CD4-positive, alpha-beta memory T cell (primary cell): ENCODE results near the gene MPRIP. TPM values are rescaled to one million over a fixed set of nuclear protein-coding genes. Genes with fewer than 3 reads are reported as not detected.
A peak's percentile ranks its signal among the peaks of the same experiment; 100 is the strongest.

Experiments used
- CTCF ChIA-PET: fragments of 350-600 bp; sonication (Branson Sonifier 250); formaldehyde crosslinking; loops from one replicate; lab custom pipeline; 2021; ENCODE audit warnings: inconsistent platforms; ENCODE audit not compliant: partially characterized antibody; lab: Charles Lee
- POLR2A ChIA-PET: fragments of 350-600 bp; sonication (Branson Sonifier 250); formaldehyde crosslinking; loops from one replicate; lab custom pipeline; 2021; ENCODE audit not compliant: partially characterized antibody; lab: Charles Lee
- DNase-seq, 5 donors: peaks; one replicate each; pipeline versions ENCODE4 v3.0.0 to v3.0.0-alpha.2; 2020 to 2022; ENCODE audit warnings: mixed read lengths in 1 of 5
- H3K27ac ChIP-seq: one replicate; pipeline ENCODE4 v1.7.0; 2013; ENCODE audit warnings: low read depth, low read length
- H3K27me3 ChIP-seq: 2 replicates; pipeline ENCODE4 v1.7.0; 2013; ENCODE audit warnings: mild to moderate bottlenecking, low read length, moderate library complexity; ENCODE audit not compliant: insufficient read depth
- H3K36me3 ChIP-seq: 2 replicates; pipeline ENCODE4 v1.7.0; 2013; ENCODE audit warnings: mild to moderate bottlenecking, low read length, moderate library complexity; ENCODE audit not compliant: insufficient read depth
- H3K4me1 ChIP-seq: 2 replicates; pipeline ENCODE4 v1.7.0; 2013; ENCODE audit warnings: mild to moderate bottlenecking, low read length, moderate library complexity; ENCODE audit not compliant: insufficient read depth
- H3K4me3 ChIP-seq, 2 donors: one replicate each; pipeline ENCODE4 v1.7.0; 2013; ENCODE audit warnings: low read length in 2 of 2, mild to moderate bottlenecking in 1 of 2
- H3K9me3 ChIP-seq, 2 donors: one replicate each; pipeline ENCODE4 v1.7.0; 2013; ENCODE audit warnings: low read length in 2 of 2, control low read depth in 1 of 2; ENCODE audit not compliant: control insufficient read depth in 1 of 2
- H3K27ac Mint-ChIP-seq, 7 donors: one replicate each; pipeline ENCODE4 v1.8.0; 2020 to 2021; ENCODE audit warnings: mixed read lengths in 7 of 7, mild to moderate bottlenecking in 6 of 7, inconsistent platforms in 3 of 7, moderate library complexity in 3 of 7
- H3K27me3 Mint-ChIP-seq, 2 donors: one replicate each; pipeline ENCODE4 v1.8.0; 2020 to 2021; ENCODE audit warnings: mixed read lengths in 2 of 2
- H3K36me3 Mint-ChIP-seq, 2 donors: one replicate each; pipeline ENCODE4 v1.8.0; 2020 to 2021; ENCODE audit warnings: mixed read lengths in 2 of 2, inconsistent platforms in 1 of 2, mild to moderate bottlenecking in 1 of 2
- H3K4me1 Mint-ChIP-seq, 4 donors: one replicate each; pipeline ENCODE4 v1.8.0; 2020 to 2021; ENCODE audit warnings: mixed read lengths in 4 of 4, mild to moderate bottlenecking in 1 of 4
- H3K4me3 Mint-ChIP-seq, 8 donors: one replicate each; pipeline ENCODE4 v1.8.0; 2020 to 2021; ENCODE audit warnings: mixed read lengths in 8 of 8, mild to moderate bottlenecking in 7 of 8, moderate library complexity in 6 of 8, inconsistent platforms in 3 of 8
- H3K9me3 Mint-ChIP-seq, 8 donors: one replicate each; pipeline ENCODE4 v1.8.0; 2020 to 2021; ENCODE audit warnings: mixed read lengths in 8 of 8, mild to moderate bottlenecking in 5 of 8, inconsistent platforms in 3 of 8, moderate library complexity in 1 of 8
- intact Hi-C: fragments of 100-400 bp; cut with micrococcal nuclease; formaldehyde crosslinking; loops from one replicate; pipeline ENCODE4 v1.15.1; 2023
- polyA plus RNA-seq, 2 donors: library from polyadenylated mRNA; unstranded; fragments of 300-500 nt; fragmentation: Illumina TruSeq; gene quantifications; one replicate each; pipeline ENCODE4 v1.2.3, GENCODE V29; 2021
- total RNA-seq, 2 experiments: library from RNA; stranded (reverse); gene quantifications; one replicate each; pipeline ENCODE4 v1.2.3, GENCODE V29; 2021

MPRIP gene
- total and polyA plus RNA-seq, 4 experiments from 2014 or later, result 48.4 to 255 (median 152) TPM

GRCh38 chr17:17120701-17121100 is 78.4 kb downstream of the MPRIP start:
- intact Hi-C loops, result no loop called here
- H3K36me3 ChIP-seq, result no peaks in the 10 kb centered on the region
- H3K27me3 Mint-ChIP-seq, result no peaks in the 10 kb centered on the region
- no peak overlapping the region for H3K4me3 ChIP-seq
- CTCF ChIA-PET, result interaction anchor here (0.8 to 4.3 kb wide), 12 partner anchors 11 to 193 kb away, joined by 3 to 17 read pairs (median 4); partner anchors contain the start of gene FLCN
- H3K9me3 ChIP-seq, result no peaks in the 10 kb centered on the region
- POLR2A ChIA-PET, result interaction anchor here (0.9 to 5.9 kb wide), 3 partner anchors 12 to 63 kb away, joined by 3 to 57 read pairs (median 3); no protein-coding TSS in a partner anchor
- peak overlapping the region; percentile 93 to 96 (median 95) for H3K27ac Mint-ChIP-seq
- H3K9me3 Mint-ChIP-seq, result peaks cover 0 to 3% (median 0%) of the 10 kb centered on the region in 8 donors
- DNase-seq, result no peak
- no peaks in the 10 kb centered on the region for H3K27me3 ChIP-seq
- H3K36me3 Mint-ChIP-seq, result no peaks in the 10 kb centered on the region
- H3K4me3 Mint-ChIP-seq, result peak overlapping the region in 5 of 8 donors; percentile 10 to 79 (median 54)
- peaks cover 64 to 95% (median 84%) of the 10 kb centered on the region in 4 donors for H3K4me1 Mint-ChIP-seq
- peak overlapping the region; percentile 66 for H3K27ac ChIP-seq
- H3K4me1 ChIP-seq, result peaks cover 93% of the 10 kb centered on the region

- intact Hi-C loops, result no loop called here
- no peaks in the 10 kb centered on the region for H3K36me3 Mint-ChIP-seq
- H3K27me3 Mint-ChIP-seq, result no peaks in the 10 kb centered on the region
- peaks cover 63 to 95% (median 84%) of the 10 kb centered on the region in 4 donors for H3K4me1 Mint-ChIP-seq
- POLR2A ChIA-PET, result interaction anchor here (0.9 to 5.9 kb wide), 4 partner anchors 13 to 86 kb away, joined by 3 to 57 read pairs (median 4); no protein-coding TSS in a partner anchor
- no peaks in the 10 kb centered on the region for H3K9me3 ChIP-seq
- H3K27me3 ChIP-seq, result no peaks in the 10 kb centered on the region
- H3K4me3 ChIP-seq, result no peak overlapping the region
- peak overlapping the region; percentile 66 for H3K27ac ChIP-seq
- no peak for DNase-seq
- H3K27ac Mint-ChIP-seq, result peak overlapping the region; percentile 81 to 96 (median 95)
- H3K36me3 ChIP-seq, result no peaks in the 10 kb centered on the region
- peak overlapping the region in 5 of 8 donors; percentile 6 to 43 (median 26) for H3K4me3 Mint-ChIP-seq
- H3K9me3 Mint-ChIP-seq, result peaks cover 0 to 3% (median 0%) of the 10 kb centered on the region in 8 donors
- CTCF ChIA-PET, result interaction anchor here (0.8 to 4.3 kb wide), 14 partner anchors 8 to 192 kb away, joined by 3 to 17 read pairs (median 3); partner anchors contain the start of gene FLCN
- H3K4me1 ChIP-seq, result peaks cover 94% of the 10 kb centered on the region
Measured at GRCh38 chr17:17121162-17121561, 78.9 kb downstream of the MPRIP start.

GRCh38 chr17:17122781-17123483 is 80.7 kb downstream of the MPRIP start:
- peaks cover 94% of the 10 kb centered on the region for H3K4me1 ChIP-seq
- H3K36me3 Mint-ChIP-seq, result peaks cover 0 to 2% of the 10 kb centered on the region in 2 donors
- intact Hi-C loops, result no loop called here

GRCh38 chr17:17124341-17124740 is 82.1 kb downstream of the MPRIP start:
- Histone ChIP-seq H3K4me3 (no peak overlapping the region), H3K9me3 (no peaks in the 10 kb centered on the region), H3K4me1 (peaks cover 93% of the 10 kb centered on the region), H3K27ac (peak overlapping the region; percentile 53), H3K27me3 (no peaks in the 10 kb centered on the region), H3K36me3 (peaks cover 11% of the 10 kb centered on the region)
- Mint-ChIP-seq H3K27me3 (no peaks in the 10 kb centered on the region), H3K27ac (peak overlapping the region; percentile 79 to 93 (median 88)), H3K4me3 (peak overlapping the region in 6 of 8 donors; percentile 14 to 63 (median 54)), H3K4me1 (peaks cover 62 to 96% (median 84%) of the 10 kb centered on the region in 4 donors), H3K36me3 (peaks cover 7 to 10% of the 10 kb centered on the region in 2 donors), H3K9me3 (no peaks in the 10 kb centered on the region)
- no peak for DNase-seq
- CTCF ChIA-PET, result no interaction called here
- POLR2A ChIA-PET, result interaction anchor here (1.6 to 1.7 kb wide), 2 partner anchors 19 to 111 kb away, joined by 3 read pairs; no protein-coding TSS in a partner anchor
- intact Hi-C loops, result no loop called here

More at GRCh38 chr17:17122781-17123483, 80.7 kb downstream of the MPRIP start:
- Histone ChIP-seq H3K27me3 (no peaks in the 10 kb centered on the region), H3K36me3 (peaks cover 6% of the 10 kb centered on the region), H3K27ac (no peak overlapping the region), H3K4me3 (no peak overlapping the region), H3K9me3 (no peaks in the 10 kb centered on the region)
- no peaks in the 10 kb centered on the region for H3K9me3 Mint-ChIP-seq
- H3K4me3 Mint-ChIP-seq, result peak overlapping the region in 5 of 8 donors; percentile 8 to 71 (median 20)
- peaks cover 62 to 96% (median 86%) of the 10 kb centered on the region in 4 donors for H3K4me1 Mint-ChIP-seq
- no peak for DNase-seq
- ChIA-PET CTCF (interaction anchor here (1.2 to 4.3 kb wide), 4 partner anchors 13 to 123 kb away, joined by 3 to 17 read pairs (median 8); no protein-coding TSS in a partner anchor), POLR2A (interaction anchor here (1.1 to 5.9 kb wide), 4 partner anchors 14 to 78 kb away, joined by 3 to 57 read pairs (median 4); no protein-coding TSS in a partner anchor)
- H3K27me3 Mint-ChIP-seq, result no peaks in the 10 kb centered on the region
- H3K27ac Mint-ChIP-seq, result peak overlapping the region in 6 of 7 donors; percentile 67 to 95 (median 79)

- H3K27ac ChIP-seq, result peak overlapping the region; percentile 53
- Mint-ChIP-seq H3K27ac (peak overlapping the region; percentile 88 to 97 (median 93)), H3K27me3 (no peaks in the 10 kb centered on the region), H3K36me3 (peaks cover 11 to 13% of the 10 kb centered on the region in 2 donors), H3K4me1 (peaks cover 53 to 88% (median 75%) of the 10 kb centered on the region in 4 donors), H3K4me3 (peak overlapping the region; percentile 74 to 89 (median 82)), H3K9me3 (no peaks in the 10 kb centered on the region)
- H3K4me1 ChIP-seq, result peaks cover 88% of the 10 kb centered on the region
- H3K27me3 ChIP-seq, result no peaks in the 10 kb centered on the region
- H3K9me3 ChIP-seq, result no peaks in the 10 kb centered on the region
- peaks cover 13% of the 10 kb centered on the region for H3K36me3 ChIP-seq
- POLR2A ChIA-PET, result interaction anchor here (0.6 to 1.8 kb wide), 15 partner anchors 11 to 156 kb away, joined by 3 to 13 read pairs (median 3); partner anchors contain the start of genes COPS3, FLCN and PLD6
- peak overlapping the region; percentile 20 to 44 for H3K4me3 ChIP-seq
- intact Hi-C loops, result no loop called here
- CTCF ChIA-PET, result interaction anchor here (0.8 to 2.0 kb wide), 7 partner anchors 10 to 84 kb away, joined by 3 to 11 read pairs (median 4); no protein-coding TSS in a partner anchor
- peak; percentile 50 to 75 (median 66) for DNase-seq
Measured at GRCh38 chr17:17125136-17126084, 83.2 kb downstream of the MPRIP start.
